ENCODE results near the gene SLC6A1.
"Not testable (repeated sequence)": the region's sequence is repeated elsewhere in the genome, so short reads cannot be mapped to it uniquely, and the experiment has no call there.

Gene SLC6A1

GRCh38 chr3:11024181-11024580 is 31.6 kb downstream of the SLC6A1 start:
- DNase-seq, result no peak

- no peak for DNase-seq
These were observed 37.4 kb downstream of the SLC6A1 start for GRCh38 chr3:11029948-11030347.

- no peak for DNase-seq
These were observed 41.3 kb downstream of the SLC6A1 start for GRCh38 chr3:11033871-11034270.

GRCh38 chr3:11034309-11034985 is 41.9 kb downstream of the SLC6A1 start:
- no peak for DNase-seq

- no peak for DNase-seq
These were observed 43.4 kb downstream of the SLC6A1 start for GRCh38 chr3:11035757-11036505.

- no peak for DNase-seq
These were observed 44.8 kb downstream of the SLC6A1 start for GRCh38 chr3:11037241-11037873.

- DNase-seq, result no peak
These were observed 45.4 kb downstream of the SLC6A1 start for GRCh38 chr3:11037976-11038375.

- DNase-seq, result no peak
These were observed 53.0 kb downstream of the SLC6A1 start for GRCh38 chr3:11045536-11045935.

- DNase-seq, result no peak
These were observed 55.0 kb downstream of the SLC6A1 start for GRCh38 chr3:11047500-11047899.

GRCh38 chr3:11050666-11051323 is 58.2 kb downstream of the SLC6A1 start:
- DNase-seq, result no peak

- no peak for DNase-seq
These were observed 61.5 kb downstream of the SLC6A1 start for GRCh38 chr3:11053926-11054503.

GRCh38 chr3:11054739-11055438 is 62.3 kb downstream of the SLC6A1 start:
- DNase-seq, result no peak

- no peak for DNase-seq
These were observed 62.9 kb downstream of the SLC6A1 start for GRCh38 chr3:11055496-11055895.

- no peak for DNase-seq
These were observed 64.0 kb downstream of the SLC6A1 start for GRCh38 chr3:11056531-11057050.

- DNase-seq, result no peak
These were observed 65.1 kb downstream of the SLC6A1 start for GRCh38 chr3:11057655-11058054.

- no peak for DNase-seq
These were observed 66.7 kb downstream of the SLC6A1 start for GRCh38 chr3:11059090-11059798.

- no peak for DNase-seq
These were observed 67.2 kb downstream of the SLC6A1 start for GRCh38 chr3:11059799-11060115.

GRCh38 chr3:11060500-11061251 is 68.1 kb downstream of the SLC6A1 start:
- no peak for DNase-seq

- not testable (repeated sequence) for DNase-seq
These were observed 68.8 kb downstream of the SLC6A1 start for GRCh38 chr3:11061268-11061871.

- no peak for DNase-seq
These were observed 70.2 kb downstream of the SLC6A1 start for GRCh38 chr3:11062704-11063103.

All from SIG-M5 (cell line).